ENCODE results near the gene CDK14.

- no peak for TF ChIP-seq SPI1 (IDR thresholded peaks at IDR 0.05; ENCODE audit: borderline replicate concordance, low read depth)
- TF ChIP-seq, protein P1, sequence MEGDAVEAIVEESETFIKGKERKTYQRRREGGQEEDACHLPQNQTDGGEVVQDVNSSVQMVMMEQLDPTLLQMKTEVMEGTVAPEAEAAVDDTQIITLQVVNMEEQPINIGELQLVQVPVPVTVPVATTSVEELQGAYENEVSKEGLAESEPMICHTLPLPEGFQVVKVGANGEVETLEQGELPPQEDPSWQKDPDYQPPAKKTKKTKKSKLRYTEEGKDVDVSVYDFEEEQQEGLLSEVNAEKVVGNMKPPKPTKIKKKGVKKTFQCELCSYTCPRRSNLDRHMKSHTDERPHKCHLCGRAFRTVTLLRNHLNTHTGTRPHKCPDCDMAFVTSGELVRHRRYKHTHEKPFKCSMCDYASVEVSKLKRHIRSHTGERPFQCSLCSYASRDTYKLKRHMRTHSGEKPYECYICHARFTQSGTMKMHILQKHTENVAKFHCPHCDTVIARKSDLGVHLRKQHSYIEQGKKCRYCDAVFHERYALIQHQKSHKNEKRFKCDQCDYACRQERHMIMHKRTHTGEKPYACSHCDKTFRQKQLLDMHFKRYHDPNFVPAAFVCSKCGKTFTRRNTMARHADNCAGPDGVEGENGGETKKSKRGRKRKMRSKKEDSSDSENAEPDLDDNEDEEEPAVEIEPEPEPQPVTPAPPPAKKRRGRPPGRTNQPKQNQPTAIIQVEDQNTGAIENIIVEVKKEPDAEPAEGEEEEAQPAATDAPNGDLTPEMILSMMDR (IDR thresholded peaks at IDR 0.05; ENCODE audit: insufficient read depth, low read length) = no peak
- no peak for TF ChIP-seq POLR2AphosphoS5 (IDR thresholded peaks at IDR 0.05; ENCODE audit: low read depth)
- TF ChIP-seq, protein P2, sequence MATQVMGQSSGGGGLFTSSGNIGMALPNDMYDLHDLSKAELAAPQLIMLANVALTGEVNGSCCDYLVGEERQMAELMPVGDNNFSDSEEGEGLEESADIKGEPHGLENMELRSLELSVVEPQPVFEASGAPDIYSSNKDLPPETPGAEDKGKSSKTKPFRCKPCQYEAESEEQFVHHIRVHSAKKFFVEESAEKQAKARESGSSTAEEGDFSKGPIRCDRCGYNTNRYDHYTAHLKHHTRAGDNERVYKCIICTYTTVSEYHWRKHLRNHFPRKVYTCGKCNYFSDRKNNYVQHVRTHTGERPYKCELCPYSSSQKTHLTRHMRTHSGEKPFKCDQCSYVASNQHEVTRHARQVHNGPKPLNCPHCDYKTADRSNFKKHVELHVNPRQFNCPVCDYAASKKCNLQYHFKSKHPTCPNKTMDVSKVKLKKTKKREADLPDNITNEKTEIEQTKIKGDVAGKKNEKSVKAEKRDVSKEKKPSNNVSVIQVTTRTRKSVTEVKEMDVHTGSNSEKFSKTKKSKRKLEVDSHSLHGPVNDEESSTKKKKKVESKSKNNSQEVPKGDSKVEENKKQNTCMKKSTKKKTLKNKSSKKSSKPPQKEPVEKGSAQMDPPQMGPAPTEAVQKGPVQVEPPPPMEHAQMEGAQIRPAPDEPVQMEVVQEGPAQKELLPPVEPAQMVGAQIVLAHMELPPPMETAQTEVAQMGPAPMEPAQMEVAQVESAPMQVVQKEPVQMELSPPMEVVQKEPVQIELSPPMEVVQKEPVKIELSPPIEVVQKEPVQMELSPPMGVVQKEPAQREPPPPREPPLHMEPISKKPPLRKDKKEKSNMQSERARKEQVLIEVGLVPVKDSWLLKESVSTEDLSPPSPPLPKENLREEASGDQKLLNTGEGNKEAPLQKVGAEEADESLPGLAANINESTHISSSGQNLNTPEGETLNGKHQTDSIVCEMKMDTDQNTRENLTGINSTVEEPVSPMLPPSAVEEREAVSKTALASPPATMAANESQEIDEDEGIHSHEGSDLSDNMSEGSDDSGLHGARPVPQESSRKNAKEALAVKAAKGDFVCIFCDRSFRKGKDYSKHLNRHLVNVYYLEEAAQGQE (IDR thresholded peaks at IDR 0.05; ENCODE audit: insufficient replicate concordance, low read depth) = no peak
- TF ChIP-seq GABPA (IDR thresholded peaks at IDR 0.05; ENCODE audit: low read depth) = no peak
These were observed 6.2 kb downstream of the CDK14 start for GRCh38 chr7:90602303-90602702.
